Loucy (cell line): ENCODE data around the gene ARHGEF16.

Source experiments
- EZH2phosphoT487 ChIP-seq: fragments of 200-600 bp; IDR thresholded peaks from 2 replicates; pipeline ENCODE4 v1.6.1; 2018; ENCODE audit warnings: antibody characterized with exemption, mild to moderate bottlenecking, moderate library complexity, borderline replicate concordance
- TF ChIP-seq, protein P1 (sequence below): fragments of 200-600 bp; sonication (generic); conservative IDR thresholded peaks from 2 replicates; pipeline ENCODE4 v1.5.1; 2014; ENCODE audit warnings: mild to moderate bottlenecking, antibody characterized with exemption, low read length

DNA sequence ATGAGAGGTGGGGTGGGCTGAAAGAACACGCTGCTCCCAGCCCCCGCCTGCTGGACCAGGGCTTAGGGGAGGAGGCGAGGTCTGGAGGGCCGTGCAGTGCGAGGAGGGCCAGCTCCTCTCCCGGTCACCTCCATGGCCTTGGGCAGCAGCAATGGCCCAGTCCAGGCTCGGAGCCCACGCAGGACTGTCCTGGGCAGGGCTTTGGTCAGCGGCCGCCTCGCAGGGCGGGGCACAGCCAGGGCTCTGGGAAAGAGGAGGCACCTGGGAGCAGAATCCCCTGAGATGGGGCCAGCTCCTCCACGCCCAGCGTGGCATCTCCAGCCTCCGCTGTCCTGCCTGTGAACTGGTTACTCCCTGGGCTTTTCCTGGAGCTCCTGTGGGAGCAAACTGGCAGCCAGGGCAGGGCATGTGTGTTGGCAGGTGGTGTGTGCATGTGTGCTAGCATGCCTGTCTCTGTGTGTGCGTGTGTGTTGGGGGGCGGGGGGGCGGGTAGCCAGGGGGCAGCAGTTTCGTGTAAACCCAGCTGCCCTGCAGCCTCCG is 27.4 kb downstream of the ARHGEF16 start:
- TF ChIP-seq, protein P1, sequence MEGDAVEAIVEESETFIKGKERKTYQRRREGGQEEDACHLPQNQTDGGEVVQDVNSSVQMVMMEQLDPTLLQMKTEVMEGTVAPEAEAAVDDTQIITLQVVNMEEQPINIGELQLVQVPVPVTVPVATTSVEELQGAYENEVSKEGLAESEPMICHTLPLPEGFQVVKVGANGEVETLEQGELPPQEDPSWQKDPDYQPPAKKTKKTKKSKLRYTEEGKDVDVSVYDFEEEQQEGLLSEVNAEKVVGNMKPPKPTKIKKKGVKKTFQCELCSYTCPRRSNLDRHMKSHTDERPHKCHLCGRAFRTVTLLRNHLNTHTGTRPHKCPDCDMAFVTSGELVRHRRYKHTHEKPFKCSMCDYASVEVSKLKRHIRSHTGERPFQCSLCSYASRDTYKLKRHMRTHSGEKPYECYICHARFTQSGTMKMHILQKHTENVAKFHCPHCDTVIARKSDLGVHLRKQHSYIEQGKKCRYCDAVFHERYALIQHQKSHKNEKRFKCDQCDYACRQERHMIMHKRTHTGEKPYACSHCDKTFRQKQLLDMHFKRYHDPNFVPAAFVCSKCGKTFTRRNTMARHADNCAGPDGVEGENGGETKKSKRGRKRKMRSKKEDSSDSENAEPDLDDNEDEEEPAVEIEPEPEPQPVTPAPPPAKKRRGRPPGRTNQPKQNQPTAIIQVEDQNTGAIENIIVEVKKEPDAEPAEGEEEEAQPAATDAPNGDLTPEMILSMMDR = no peak
- TF ChIP-seq EZH2phosphoT487 = no peak
